Right renal cortex interstitium (tissue), 3 donors: Measurements from ENCODE around the gene HIVEP3. TPM values are rescaled to one million over a fixed set of nuclear protein-coding genes. Genes with fewer than 3 reads are reported as not detected.

Experiments
- DNase-seq, 3 donors: peaks; one replicate each; pipeline ENCODE4 v3.0.0-alpha.2; 2013; ENCODE audit warnings: low read depth in 3 of 3, low spot score in 2 of 3
- polyA plus RNA-seq, 3 donors: library from polyadenylated mRNA; unstranded; fragments of 120-200 nt; gene quantifications; one replicate each; pipeline ENCODE4 v1.2.1, GENCODE V29; 2013; ENCODE audit not compliant: insufficient read length in 3 of 3

Gene HIVEP3
- polyA plus RNA-seq, 3 donors: 3.6 to 4.9 (median 4.0) TPM

DNA sequence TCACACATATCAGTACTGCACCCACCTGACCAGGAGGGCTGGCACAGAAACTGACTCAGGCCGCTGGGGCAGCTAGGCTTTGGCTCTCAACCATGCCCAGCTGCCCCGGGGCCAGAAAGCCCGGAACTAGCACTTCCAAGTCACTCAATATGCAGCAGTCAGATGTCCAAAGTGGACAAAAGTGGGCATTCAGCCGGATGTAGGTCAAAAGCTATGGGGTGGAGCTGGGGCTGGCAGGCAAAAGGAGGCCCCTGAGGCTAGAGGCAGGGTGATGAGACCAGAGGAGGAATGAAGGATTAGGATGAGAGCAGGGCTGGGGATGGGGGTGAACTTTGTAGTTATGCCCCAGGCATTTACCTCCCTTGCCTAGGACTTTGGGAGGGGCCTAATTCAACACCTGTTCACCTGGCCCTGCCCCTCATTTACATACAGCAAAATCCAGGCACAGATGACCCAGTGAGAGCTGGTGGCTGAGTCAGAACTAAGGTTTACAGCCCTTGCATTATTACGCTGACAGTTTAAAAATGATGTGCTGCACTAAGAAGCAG lies 403.5 kb downstream of the HIVEP3 start:
- DNase-seq: no peak

DNA sequence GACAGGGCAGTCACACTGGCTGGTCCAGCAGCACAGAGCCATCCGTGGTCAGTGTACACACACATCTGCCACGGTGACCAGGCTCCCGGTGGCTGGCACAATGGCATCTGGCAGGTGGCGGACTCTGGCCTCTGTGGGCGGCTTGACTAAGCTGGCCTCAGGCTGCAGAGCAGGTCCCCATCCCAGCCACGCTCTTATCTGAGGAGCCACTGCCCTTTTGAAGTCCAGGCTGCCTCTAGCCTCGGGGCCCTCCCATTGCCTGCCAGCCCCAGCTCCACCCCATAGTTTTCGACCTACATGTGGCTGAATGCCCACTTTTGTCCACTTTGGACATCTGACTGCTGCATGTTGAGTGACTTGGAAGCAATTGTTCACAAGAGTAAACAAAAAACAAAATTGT lies 404.3 kb downstream of the HIVEP3 start:
- DNase-seq: no peak

DNA sequence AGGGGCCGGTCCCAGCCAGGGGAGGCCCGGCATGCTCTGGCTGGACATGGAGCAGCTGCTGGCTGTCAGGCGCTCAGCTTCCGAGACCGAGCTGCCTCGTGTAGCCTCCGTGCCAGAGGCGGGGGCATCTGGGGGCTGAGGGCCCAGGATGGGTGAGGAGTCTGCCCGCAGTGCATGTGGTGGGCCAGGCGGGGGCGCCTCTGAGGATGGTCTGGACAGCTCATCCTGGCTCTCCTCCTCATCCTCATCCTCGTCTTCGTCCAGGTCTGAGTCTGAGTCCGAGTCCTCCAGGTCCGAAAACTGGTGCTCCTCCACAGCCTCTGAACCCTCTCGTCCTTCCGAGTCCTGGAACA lies 405.4 kb downstream of the HIVEP3 start:
- no peak for DNase-seq

DNA sequence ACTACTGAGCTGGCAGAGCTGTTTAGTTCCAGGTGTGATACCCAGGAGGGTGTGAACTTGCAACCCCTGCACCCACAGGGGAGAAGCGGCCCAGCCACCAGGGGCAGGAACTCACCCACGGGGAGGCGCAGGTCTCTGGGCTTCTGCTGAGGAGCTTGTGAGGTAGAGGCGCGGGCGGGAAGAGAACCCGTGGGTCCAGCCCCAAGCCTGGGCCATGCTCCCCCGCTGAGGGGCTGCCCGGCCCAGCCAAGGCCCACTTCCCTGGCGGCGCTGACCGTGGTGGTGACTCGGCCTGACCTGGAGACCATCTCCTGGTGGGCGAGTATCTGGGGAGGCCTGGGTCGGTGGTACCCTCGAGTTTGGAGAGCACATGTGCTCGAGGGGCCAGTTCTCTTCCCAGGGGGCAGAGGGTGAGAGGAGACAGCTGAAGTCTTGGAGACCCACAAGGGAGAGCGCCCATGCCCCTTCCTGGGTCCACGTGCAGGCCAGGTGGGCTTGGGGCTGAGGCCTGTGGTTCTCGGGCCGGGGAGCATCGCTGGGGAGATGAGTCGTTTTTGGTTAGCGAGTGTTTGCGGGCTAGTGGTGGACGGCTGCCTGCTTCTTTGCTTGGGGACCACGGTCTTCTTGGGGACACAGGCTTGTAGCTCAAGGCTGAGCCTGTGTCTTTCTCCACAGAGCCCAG lies 405.9 kb downstream of the HIVEP3 start:
- DNase-seq: no peak

DNA sequence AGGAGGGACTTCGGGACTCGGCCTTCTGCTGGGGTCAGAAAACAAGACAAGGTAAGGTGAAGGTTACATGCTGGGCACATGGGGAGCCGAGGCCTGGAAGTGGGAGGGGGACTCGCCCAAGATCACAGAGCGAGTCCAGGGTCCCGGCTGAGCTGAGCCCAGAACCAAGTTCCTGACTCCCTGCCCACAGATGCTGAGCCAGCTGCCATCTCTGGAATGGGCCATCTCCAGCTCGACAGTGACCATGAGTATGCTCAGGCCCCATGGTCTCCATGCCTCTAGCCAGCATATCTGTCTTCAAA lies 407.5 kb downstream of the HIVEP3 start:
- DNase-seq: no peak

GRCh38 chr1:41510531-41511238 lies 408.0 kb downstream of the HIVEP3 start:
- DNase-seq: no peak

- DNase-seq: no peak
Observed at GRCh38 chr1:41509270-41509671, 409.5 kb downstream of the HIVEP3 start.

DNA sequence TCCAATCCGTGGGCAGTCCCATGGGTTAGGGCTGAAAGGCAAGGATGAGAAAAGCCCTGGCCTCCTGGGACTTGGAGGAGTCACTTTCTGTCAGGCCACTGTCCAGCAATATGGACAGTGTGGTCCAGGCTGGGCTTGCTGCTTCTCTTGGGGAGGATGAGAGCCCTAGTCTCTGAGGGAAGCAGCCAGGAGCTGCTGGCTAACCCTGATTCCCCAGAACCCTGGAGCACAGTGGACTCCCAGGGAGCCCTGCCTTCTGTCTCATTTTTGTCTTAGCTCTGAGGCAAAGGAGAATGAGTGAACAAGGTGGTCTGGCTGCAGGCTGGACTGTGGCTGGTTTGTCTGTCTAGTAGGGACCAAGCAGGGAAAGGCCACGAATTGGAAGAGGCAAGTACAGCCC lies 410.4 kb downstream of the HIVEP3 start:
- DNase-seq: no peak

DNA sequence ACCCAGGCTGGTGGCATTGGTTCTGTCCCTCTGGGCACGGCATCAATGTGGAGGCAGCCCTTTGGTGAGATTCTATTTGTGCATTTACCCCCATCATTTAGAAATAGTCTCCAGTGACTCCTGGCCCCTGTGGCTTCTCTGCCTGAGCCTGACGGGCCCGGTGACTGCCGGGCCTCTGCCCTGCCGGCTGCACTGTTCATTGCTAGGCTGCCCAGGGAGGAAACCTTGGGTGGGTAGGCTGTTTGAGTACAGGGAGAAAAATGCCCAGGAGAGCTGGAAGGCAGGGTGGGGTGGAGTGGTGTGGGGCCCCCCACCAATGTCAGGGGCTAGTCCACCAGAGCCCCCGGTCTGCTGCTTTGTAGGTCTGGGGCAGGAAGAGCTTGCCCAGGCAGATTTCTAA lies 410.9 kb downstream of the HIVEP3 start:
- no peak for DNase-seq

- no peak for DNase-seq
Observed at GRCh38 chr1:41507110-41507720, 411.5 kb downstream of the HIVEP3 start.

DNA sequence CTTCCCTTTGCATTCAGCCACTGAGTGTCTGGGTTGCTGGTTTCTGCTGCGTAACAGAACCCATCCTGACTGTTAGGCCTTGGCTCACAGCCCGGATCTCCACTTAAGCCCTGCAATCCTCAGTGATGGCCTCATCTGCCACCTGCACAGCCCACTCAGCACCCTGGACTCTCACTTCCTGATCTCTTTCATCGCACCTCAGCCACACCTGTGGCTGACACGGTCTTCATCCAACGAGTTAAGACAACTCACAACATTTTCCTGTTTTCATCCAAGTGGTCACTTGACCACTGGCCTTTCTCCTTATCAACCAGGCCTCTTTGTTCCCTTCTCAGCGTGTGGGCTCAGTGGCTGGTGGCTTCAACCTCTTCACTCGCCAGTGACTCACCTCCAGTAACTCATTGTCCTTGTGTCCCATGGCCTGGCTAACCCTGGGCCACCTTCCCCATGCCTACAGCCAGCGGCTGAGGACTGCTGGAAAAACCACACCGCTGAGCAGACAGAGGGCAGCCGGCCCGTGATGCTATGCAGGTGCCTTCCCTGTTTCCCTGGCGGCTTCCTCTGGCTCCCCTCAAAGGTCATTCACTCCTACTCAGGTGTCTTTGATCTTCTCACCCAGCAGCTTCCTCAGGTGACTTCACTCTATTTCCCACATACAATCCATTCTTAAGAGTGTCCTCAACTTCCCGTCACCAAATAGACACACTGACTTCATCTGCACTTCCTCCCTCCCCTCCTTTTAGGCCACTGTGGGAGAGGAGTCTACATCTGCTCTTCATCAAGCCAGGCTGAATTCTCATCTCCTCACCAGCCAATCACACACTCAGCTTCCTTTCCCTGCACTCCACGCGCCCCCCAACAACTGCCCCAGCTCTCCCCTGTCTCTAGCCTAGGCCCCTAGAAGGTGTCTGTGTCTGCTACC lies 414.3 kb downstream of the HIVEP3 start:
- DNase-seq: no peak

GRCh38 chr1:41503538-41504113 lies 415.1 kb downstream of the HIVEP3 start:
- DNase-seq: no peak

- DNase-seq: no peak
Observed at GRCh38 chr1:41502912-41503311, 415.8 kb downstream of the HIVEP3 start.

DNA sequence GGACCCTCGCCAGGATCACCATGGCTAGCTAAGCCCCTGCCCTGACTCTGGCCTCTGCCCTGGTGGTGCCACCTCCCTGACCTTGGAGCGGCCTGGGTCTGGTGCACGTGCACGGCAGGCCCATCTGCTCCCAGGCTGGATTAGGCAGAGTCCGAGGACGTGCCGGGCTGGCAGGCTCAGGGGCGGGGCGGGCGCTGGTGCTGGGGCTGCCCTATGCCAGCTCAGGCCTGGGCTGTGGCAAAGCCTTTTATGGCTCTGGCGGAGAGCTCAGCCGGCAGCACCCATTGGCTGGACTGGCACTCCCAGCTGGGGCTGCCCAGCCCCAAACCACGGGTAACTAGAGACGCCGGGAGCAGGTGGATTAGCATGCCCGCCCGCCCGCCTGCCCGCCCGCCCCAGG lies 417.1 kb downstream of the HIVEP3 start:
- DNase-seq: no peak

- no peak for DNase-seq
Observed at GRCh38 chr1:41500781-41501518, 417.8 kb downstream of the HIVEP3 start.

DNA sequence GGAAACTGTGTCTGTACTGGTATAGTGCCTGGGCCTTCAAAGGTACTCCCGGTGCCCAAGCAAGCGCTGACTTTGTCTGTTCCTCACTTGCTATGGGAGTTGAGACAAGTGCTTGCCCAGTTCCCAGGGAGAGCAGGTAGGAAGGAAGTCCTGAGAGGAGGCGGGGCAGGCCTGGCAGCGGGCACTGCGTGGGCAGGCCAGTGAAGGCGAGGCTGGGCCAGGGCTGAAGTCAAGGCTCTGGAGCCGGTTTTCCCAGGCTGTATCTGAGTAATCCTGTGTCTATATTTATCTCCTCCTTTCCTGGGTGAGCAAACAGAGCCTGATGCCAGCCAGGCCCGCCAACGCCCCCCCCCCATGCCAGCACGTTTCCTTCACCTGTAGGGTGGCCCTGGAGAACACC lies 418.3 kb downstream of the HIVEP3 start:
- no peak for DNase-seq

GRCh38 chr1:41499591-41499990 lies 419.1 kb downstream of the HIVEP3 start:
- DNase-seq: no peak

- DNase-seq: no peak
Observed at GRCh38 chr1:41498804-41499203, 419.9 kb downstream of the HIVEP3 start.

- no peak for DNase-seq
Observed at GRCh38 chr1:41498391-41498790, 420.3 kb downstream of the HIVEP3 start.

DNA sequence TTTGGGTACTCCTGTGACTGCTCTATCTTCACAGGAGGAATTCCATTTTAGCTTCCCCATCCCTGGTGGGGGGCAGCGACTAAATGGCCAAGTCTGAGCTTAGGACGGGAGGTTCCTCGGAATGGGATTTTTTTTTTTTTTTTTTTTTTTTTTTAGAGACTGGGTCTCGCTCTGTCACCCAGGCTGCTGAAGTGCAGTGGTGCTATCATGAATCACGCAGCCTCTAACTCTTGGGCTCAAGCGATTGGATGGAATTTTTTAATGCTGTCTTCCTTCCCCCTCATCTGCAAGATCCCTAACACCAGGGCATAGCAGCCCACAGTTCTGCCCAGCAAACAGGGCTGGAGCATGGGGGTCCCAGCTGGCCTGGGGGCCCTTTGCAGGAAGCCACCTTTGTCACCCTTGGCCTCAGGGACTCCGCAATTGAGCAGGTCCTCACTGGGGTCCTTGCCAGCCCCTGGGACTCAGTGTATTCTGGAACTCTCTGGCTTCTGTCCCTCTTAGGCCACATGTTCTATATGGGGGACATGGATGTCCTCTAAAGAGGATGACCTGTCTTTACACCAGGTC lies 421.2 kb downstream of the HIVEP3 start:
- no peak for DNase-seq
